Measurements from ENCODE around the gene TANGO6. TPM values are rescaled to one million over a fixed set of nuclear protein-coding genes. Genes with fewer than 3 reads are reported as not detected.

The TANGO6 gene
- total RNA-seq, 1 donor from 2014 or later = 21.1 TPM

- Mint-ChIP-seq H3K4me1 (no peaks in the 10 kb centered on the region), H3K9me3 (no peaks in the 10 kb centered on the region), H3K27ac (ENCODE audit: unreplicated experiment) (no peak overlapping the region), H3K36me3 (ENCODE audit: low read depth) (peaks cover 7% of the 10 kb centered on the region), H3K27me3 (ENCODE audit: low read depth) (no peaks in the 10 kb centered on the region), H3K4me3 (no peak overlapping the region)
- DNase-seq (ENCODE audit: low read depth, low spot score) = no peak
- TF ChIP-seq CTCF (conservative IDR thresholded peaks at IDR 0.05) = no peak
These were observed 78.3 kb downstream of the TANGO6 start for GRCh38 chr16:68921637-68922036.

- peaks cover 14% of the 10 kb centered on the region for H3K36me3 Mint-ChIP-seq (ENCODE audit: low read depth)
- H3K4me1 Mint-ChIP-seq = no peaks in the 10 kb centered on the region
These were observed 79.8 kb downstream of the TANGO6 start for GRCh38 chr16:68923116-68923515.

GRCh38 chr16:68927018-68927417, 83.7 kb downstream of the TANGO6 start:
- TF ChIP-seq CTCF (conservative IDR thresholded peaks at IDR 0.05) = no peak
- Mint-ChIP-seq H3K27ac (ENCODE audit: unreplicated experiment) (no peak overlapping the region), H3K4me3 (no peak overlapping the region), H3K27me3 (ENCODE audit: low read depth) (no peaks in the 10 kb centered on the region), H3K9me3 (no peaks in the 10 kb centered on the region), H3K36me3 (ENCODE audit: low read depth) (peaks cover 22% of the 10 kb centered on the region), H3K4me1 (no peaks in the 10 kb centered on the region)
- no peak for DNase-seq (ENCODE audit: low read depth, low spot score)

More at GRCh38 chr16:68923116-68923515, 79.8 kb downstream of the TANGO6 start:
- Mint-ChIP-seq H3K27me3 (ENCODE audit: low read depth) (no peaks in the 10 kb centered on the region), H3K27ac (ENCODE audit: unreplicated experiment) (no peak overlapping the region), H3K9me3 (no peaks in the 10 kb centered on the region), H3K4me3 (no peak overlapping the region)
- no peak for TF ChIP-seq CTCF (conservative IDR thresholded peaks at IDR 0.05)
- DNase-seq (ENCODE audit: low read depth, low spot score) = no peak

- H3K4me1 Mint-ChIP-seq = no peaks in the 10 kb centered on the region
- peaks cover 26% of the 10 kb centered on the region for H3K36me3 Mint-ChIP-seq (ENCODE audit: low read depth)
- no peak overlapping the region for H3K4me3 Mint-ChIP-seq
- no peak for TF ChIP-seq CTCF (conservative IDR thresholded peaks at IDR 0.05)
- H3K27me3 Mint-ChIP-seq (ENCODE audit: low read depth) = no peaks in the 10 kb centered on the region
- no peak for DNase-seq (ENCODE audit: low read depth, low spot score)
- no peaks in the 10 kb centered on the region for H3K9me3 Mint-ChIP-seq
- H3K27ac Mint-ChIP-seq (ENCODE audit: unreplicated experiment) = no peak overlapping the region
These were observed 87.9 kb downstream of the TANGO6 start for GRCh38 chr16:68931196-68931595.

- DNase-seq (ENCODE audit: low read depth, low spot score) = no peak
- H3K36me3 Mint-ChIP-seq (ENCODE audit: low read depth) = peaks cover 16% of the 10 kb centered on the region
- H3K4me1 Mint-ChIP-seq = no peaks in the 10 kb centered on the region
- TF ChIP-seq CTCF (conservative IDR thresholded peaks at IDR 0.05) = no peak
- H3K27me3 Mint-ChIP-seq (ENCODE audit: low read depth) = no peaks in the 10 kb centered on the region
- no peak overlapping the region for H3K27ac Mint-ChIP-seq (ENCODE audit: unreplicated experiment)
- no peak overlapping the region for H3K4me3 Mint-ChIP-seq
- no peaks in the 10 kb centered on the region for H3K9me3 Mint-ChIP-seq
These were observed 91.1 kb downstream of the TANGO6 start for GRCh38 chr16:68934402-68934801.

GRCh38 chr16:68935008-68935407, 91.7 kb downstream of the TANGO6 start:
- peaks cover 16% of the 10 kb centered on the region for H3K36me3 Mint-ChIP-seq (ENCODE audit: low read depth)
- H3K27me3 Mint-ChIP-seq (ENCODE audit: low read depth) = no peaks in the 10 kb centered on the region
- no peak for DNase-seq (ENCODE audit: low read depth, low spot score)
- no peak for TF ChIP-seq CTCF (conservative IDR thresholded peaks at IDR 0.05)
- H3K9me3 Mint-ChIP-seq = no peaks in the 10 kb centered on the region
- H3K4me1 Mint-ChIP-seq = no peaks in the 10 kb centered on the region
- H3K27ac Mint-ChIP-seq (ENCODE audit: unreplicated experiment) = no peak overlapping the region
- no peak overlapping the region for H3K4me3 Mint-ChIP-seq

Data from neural crest cell (in vitro differentiated cells).